ENCODE results near the gene SSUH2. TPM values are rescaled to one million over a fixed set of nuclear protein-coding genes. Genes with fewer than 3 reads are reported as not detected.

The SSUH2 gene
- total and polyA plus RNA-seq, 2 of the 13 experiments (the other 11 are each of a cell fraction or from before 2014, with no cell fraction given) = 38.1 to 136 TPM

GRCh38 chr3:8663177-8664061, 18.8 kb upstream of the SSUH2 start (continued):
- TF ChIP-seq MLXIP (CRISPR knock-in tag; IDR thresholded peaks at IDR 0.05; ENCODE audit: borderline replicate concordance) = no peak
- no peak for TF ChIP-seq KDM6A (CRISPR knock-in tag; IDR thresholded peaks at IDR 0.05; ENCODE audit: low read depth)
- TF ChIP-seq, protein P1, sequence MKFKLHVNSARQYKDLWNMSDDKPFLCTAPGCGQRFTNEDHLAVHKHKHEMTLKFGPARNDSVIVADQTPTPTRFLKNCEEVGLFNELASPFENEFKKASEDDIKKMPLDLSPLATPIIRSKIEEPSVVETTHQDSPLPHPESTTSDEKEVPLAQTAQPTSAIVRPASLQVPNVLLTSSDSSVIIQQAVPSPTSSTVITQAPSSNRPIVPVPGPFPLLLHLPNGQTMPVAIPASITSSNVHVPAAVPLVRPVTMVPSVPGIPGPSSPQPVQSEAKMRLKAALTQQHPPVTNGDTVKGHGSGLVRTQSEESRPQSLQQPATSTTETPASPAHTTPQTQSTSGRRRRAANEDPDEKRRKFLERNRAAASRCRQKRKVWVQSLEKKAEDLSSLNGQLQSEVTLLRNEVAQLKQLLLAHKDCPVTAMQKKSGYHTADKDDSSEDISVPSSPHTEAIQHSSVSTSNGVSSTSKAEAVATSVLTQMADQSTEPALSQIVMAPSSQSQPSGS (CRISPR knock-in tag; IDR thresholded peaks at IDR 0.05) = 0 out of 2 replicates have a peak, but pooled peaks have one; percentile 23
- TF ChIP-seq ZNF432 (CRISPR knock-in tag; IDR thresholded peaks at IDR 0.05; ENCODE audit: borderline replicate concordance) = no peak
- peak; percentile 50; the same call in 1 of the 2 replicates for TF ChIP-seq ZNF614 (CRISPR knock-in tag; IDR thresholded peaks at IDR 0.05; ENCODE audit: borderline replicate concordance)
- peak; percentile 31 for TF ChIP-seq ASH2L (IDR thresholded peaks at IDR 0.05; ENCODE audit: insufficient read length, low read depth, low read length)
- TF ChIP-seq RAD21 (CRISPR knock-in tag; IDR thresholded peaks at IDR 0.05) = peak; percentile 65
- TF ChIP-seq, protein P2, sequence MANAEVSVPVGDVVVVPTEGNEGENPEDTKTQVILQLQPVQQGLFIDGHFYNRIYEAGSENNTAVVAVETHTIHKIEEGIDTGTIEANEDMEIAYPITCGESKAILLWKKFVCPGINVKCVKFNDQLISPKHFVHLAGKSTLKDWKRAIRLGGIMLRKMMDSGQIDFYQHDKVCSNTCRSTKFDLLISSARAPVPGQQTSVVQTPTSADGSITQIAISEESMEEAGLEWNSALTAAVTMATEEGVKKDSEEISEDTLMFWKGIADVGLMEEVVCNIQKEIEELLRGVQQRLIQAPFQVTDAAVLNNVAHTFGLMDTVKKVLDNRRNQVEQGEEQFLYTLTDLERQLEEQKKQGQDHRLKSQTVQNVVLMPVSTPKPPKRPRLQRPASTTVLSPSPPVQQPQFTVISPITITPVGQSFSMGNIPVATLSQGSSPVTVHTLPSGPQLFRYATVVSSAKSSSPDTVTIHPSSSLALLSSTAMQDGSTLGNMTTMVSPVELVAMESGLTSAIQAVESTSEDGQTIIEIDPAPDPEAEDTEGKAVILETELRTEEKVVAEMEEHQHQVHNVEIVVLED (CRISPR knock-in tag; IDR thresholded peaks at IDR 0.05; ENCODE audit: borderline replicate concordance) = no peak
- TF ChIP-seq ZNF34 (CRISPR knock-in tag; IDR thresholded peaks at IDR 0.05; ENCODE audit: borderline replicate concordance) = no peak; the same call in 1 of the 2 replicates
- TF ChIP-seq, protein P3, sequence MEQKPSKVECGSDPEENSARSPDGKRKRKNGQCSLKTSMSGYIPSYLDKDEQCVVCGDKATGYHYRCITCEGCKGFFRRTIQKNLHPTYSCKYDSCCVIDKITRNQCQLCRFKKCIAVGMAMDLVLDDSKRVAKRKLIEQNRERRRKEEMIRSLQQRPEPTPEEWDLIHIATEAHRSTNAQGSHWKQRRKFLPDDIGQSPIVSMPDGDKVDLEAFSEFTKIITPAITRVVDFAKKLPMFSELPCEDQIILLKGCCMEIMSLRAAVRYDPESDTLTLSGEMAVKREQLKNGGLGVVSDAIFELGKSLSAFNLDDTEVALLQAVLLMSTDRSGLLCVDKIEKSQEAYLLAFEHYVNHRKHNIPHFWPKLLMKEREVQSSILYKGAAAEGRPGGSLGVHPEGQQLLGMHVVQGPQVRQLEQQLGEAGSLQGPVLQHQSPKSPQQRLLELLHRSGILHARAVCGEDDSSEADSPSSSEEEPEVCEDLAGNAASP (CRISPR knock-in tag; IDR thresholded peaks at IDR 0.05; ENCODE audit: borderline replicate concordance) = peak; percentile 39; the same call in 1 of the 2 replicates
- 0 out of 2 replicates have a peak, but pooled peaks have one; percentile 30 for TF ChIP-seq IRX3 (CRISPR knock-in tag; IDR thresholded peaks at IDR 0.05; ENCODE audit: borderline replicate concordance, low read depth)
- TF ChIP-seq ARID2 (CRISPR knock-in tag; IDR thresholded peaks at IDR 0.05; ENCODE audit: borderline replicate concordance) = no peak
- no peak for TF ChIP-seq ZNF761 (CRISPR knock-in tag; conservative IDR thresholded peaks at IDR 0.05)
- TF ChIP-seq ZNF878 (CRISPR knock-in tag; IDR thresholded peaks at IDR 0.05) = no peak
- peak; percentile 84 for TF ChIP-seq TEAD3 (CRISPR knock-in tag; optimal IDR thresholded peaks at IDR 0.05; ENCODE audit: borderline replicate concordance)
- TF ChIP-seq, protein P4, sequence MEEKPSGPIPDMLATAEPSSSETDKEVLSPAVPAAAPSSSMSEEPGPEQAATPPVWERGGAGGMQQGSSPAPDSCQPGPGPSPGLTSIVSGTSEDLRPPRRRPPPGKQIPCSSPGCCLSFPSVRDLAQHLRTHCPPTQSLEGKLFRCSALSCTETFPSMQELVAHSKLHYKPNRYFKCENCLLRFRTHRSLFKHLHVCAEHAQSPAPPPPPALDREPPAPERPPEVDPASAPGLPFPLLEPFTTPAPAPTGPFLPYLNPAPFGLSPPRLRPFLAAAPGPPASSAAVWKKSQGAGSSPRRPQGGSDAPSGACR (CRISPR knock-in tag; IDR thresholded peaks at IDR 0.05) = 0 out of 2 replicates have a peak, but pooled peaks have one; percentile 46
- TF ChIP-seq ZFP62 (CRISPR knock-in tag; IDR thresholded peaks at IDR 0.05) = no peak
- TF ChIP-seq KLF16 (CRISPR knock-in tag; IDR thresholded peaks at IDR 0.05) = no peak
- no peak for TF ChIP-seq KDM5B (CRISPR knock-in tag; IDR thresholded peaks at IDR 0.05; ENCODE audit: borderline replicate concordance)

All from HepG2 (cell line).